ENCODE results near the gene VPS45. TPM values are rescaled to one million over a fixed set of nuclear protein-coding genes. Genes with fewer than 3 reads are reported as not detected.
"Not testable (repeated sequence)": the region's sequence is repeated elsewhere in the genome, so short reads cannot be mapped to it uniquely, and the experiment has no call there.

VPS45 gene
- total RNA-seq, 2 experiments from 2014 or later, result 22.9 to 23.0 TPM

DNA sequence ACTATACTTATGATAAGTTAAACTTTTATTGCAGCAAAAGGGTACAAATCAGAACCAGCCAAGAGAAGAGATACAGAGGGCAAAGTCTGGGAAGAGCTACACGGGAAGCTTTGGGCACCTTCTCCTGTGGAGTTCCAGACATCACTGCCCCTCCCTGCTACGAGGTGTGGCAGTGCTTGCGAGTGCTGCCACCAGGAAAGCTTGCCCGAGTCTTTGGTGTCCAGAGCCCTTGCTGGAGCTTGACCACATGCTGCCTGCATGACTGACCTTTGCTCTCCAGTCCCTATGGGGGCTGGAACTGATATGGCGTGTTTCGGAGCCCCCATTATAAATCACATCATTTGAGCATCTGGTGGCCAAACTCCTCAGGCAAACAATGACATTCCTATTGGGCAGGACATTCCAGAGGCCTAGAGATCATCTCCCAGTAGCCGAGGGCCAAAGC is 105.6 kb downstream of the VPS45 start:
- Mint-ChIP-seq H3K4me1 (no peaks in the 10 kb centered on the region), H3K36me3 (no peaks in the 10 kb centered on the region), H3K4me3 (no peak overlapping the region), H3K27me3 (peaks cover 4% of the 10 kb centered on the region), H3K9me3 (no peaks in the 10 kb centered on the region), H3K27ac (no peak overlapping the region)
- no peak for DNase-seq

DNA sequence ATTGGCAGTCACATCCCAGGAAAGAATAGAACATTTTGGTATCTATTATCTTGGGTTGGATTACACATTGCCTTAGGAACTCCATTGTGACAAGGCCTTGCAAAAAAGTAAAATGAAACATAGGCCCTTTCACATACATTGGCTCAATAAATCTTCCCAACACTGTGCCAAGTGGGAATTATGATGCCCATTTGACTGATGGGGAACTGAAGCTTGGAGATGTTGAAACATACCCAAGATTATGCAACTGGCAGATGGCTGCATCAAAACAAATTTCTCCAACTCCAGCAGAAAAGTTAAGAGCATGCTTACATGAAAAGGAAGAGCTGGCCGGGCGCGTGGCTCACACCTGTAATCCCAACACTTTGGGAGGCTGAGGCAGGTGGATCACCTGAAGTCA is 109.0 kb downstream of the VPS45 start:
- Mint-ChIP-seq H3K27ac (no peak overlapping the region), H3K4me3 (no peak overlapping the region), H3K9me3 (no peaks in the 10 kb centered on the region), H3K4me1 (no peaks in the 10 kb centered on the region), H3K36me3 (no peaks in the 10 kb centered on the region), H3K27me3 (peaks cover 4% of the 10 kb centered on the region)
- DNase-seq, result no peak

DNA sequence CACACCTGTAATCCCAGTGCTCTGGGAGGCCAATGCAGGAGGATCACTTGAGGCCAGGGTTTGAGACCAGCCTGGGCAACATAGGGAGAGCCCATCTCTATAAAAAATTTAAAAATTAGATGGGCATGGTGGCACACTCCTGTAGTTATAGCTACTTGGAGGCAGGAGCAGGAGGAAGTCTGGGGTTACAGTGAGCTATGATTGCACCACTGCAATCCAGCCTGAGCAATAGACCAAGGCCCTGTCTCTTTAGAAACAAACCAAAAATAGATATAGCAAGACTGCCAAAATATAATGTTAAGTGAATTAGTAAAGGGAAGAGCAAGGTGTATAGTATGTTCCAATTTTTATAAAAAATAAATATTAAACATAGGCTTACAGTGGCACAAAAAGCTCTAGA is 111.0 kb downstream of the VPS45 start:
- H3K27ac Mint-ChIP-seq, result no peak overlapping the region
- H3K9me3 Mint-ChIP-seq, result no peaks in the 10 kb centered on the region
- no peaks in the 10 kb centered on the region for H3K36me3 Mint-ChIP-seq
- no peak overlapping the region for H3K4me3 Mint-ChIP-seq
- no peak for DNase-seq
- no peaks in the 10 kb centered on the region for H3K4me1 Mint-ChIP-seq
- peaks cover 4% of the 10 kb centered on the region for H3K27me3 Mint-ChIP-seq

- Mint-ChIP-seq H3K27ac (no peak overlapping the region), H3K27me3 (peaks cover 4% of the 10 kb centered on the region), H3K4me1 (no peaks in the 10 kb centered on the region), H3K9me3 (no peaks in the 10 kb centered on the region), H3K36me3 (no peaks in the 10 kb centered on the region), H3K4me3 (no peak overlapping the region)
- no peak for DNase-seq
Measured at GRCh38 chr1:150179867-150180266, 112.3 kb downstream of the VPS45 start.

- H3K36me3 Mint-ChIP-seq, result no peaks in the 10 kb centered on the region
- H3K9me3 Mint-ChIP-seq, result no peaks in the 10 kb centered on the region
- no peaks in the 10 kb centered on the region for H3K4me1 Mint-ChIP-seq
- DNase-seq, result no peak
- peaks cover 4% of the 10 kb centered on the region for H3K27me3 Mint-ChIP-seq
- H3K4me3 Mint-ChIP-seq, result no peak overlapping the region
- no peak overlapping the region for H3K27ac Mint-ChIP-seq
Measured at GRCh38 chr1:150180474-150180873, 112.9 kb downstream of the VPS45 start.

GRCh38 chr1:150182247-150182646 is 114.7 kb downstream of the VPS45 start:
- Mint-ChIP-seq H3K36me3 (no peaks in the 10 kb centered on the region), H3K27me3 (peaks cover 4% of the 10 kb centered on the region), H3K4me1 (peaks cover 5% of the 10 kb centered on the region), H3K9me3 (no peaks in the 10 kb centered on the region), H3K27ac (no peak overlapping the region), H3K4me3 (no peak overlapping the region)
- DNase-seq, result no peak

GRCh38 chr1:150183061-150183460 is 115.5 kb downstream of the VPS45 start:
- H3K4me1 Mint-ChIP-seq, result peaks cover 9% of the 10 kb centered on the region
- no peaks in the 10 kb centered on the region for H3K36me3 Mint-ChIP-seq
- H3K27ac Mint-ChIP-seq, result no peak overlapping the region
- no peaks in the 10 kb centered on the region for H3K9me3 Mint-ChIP-seq
- H3K27me3 Mint-ChIP-seq, result no peaks in the 10 kb centered on the region
- H3K4me3 Mint-ChIP-seq, result no peak overlapping the region
- DNase-seq, result no peak

- Mint-ChIP-seq H3K4me3 (no peak overlapping the region), H3K27ac (no peak overlapping the region), H3K9me3 (no peaks in the 10 kb centered on the region), H3K36me3 (no peaks in the 10 kb centered on the region), H3K27me3 (no peaks in the 10 kb centered on the region), H3K4me1 (peaks cover 9% of the 10 kb centered on the region)
- DNase-seq, result no peak
Measured at GRCh38 chr1:150185481-150185880, 117.9 kb downstream of the VPS45 start.

GRCh38 chr1:150186438-150186788 is 118.8 kb downstream of the VPS45 start:
- not testable (repeated sequence) for H3K27me3 Mint-ChIP-seq, DNase-seq, H3K36me3 Mint-ChIP-seq, H3K9me3 Mint-ChIP-seq, H3K4me1 Mint-ChIP-seq, H3K27ac Mint-ChIP-seq, H3K4me3 Mint-ChIP-seq

DNA sequence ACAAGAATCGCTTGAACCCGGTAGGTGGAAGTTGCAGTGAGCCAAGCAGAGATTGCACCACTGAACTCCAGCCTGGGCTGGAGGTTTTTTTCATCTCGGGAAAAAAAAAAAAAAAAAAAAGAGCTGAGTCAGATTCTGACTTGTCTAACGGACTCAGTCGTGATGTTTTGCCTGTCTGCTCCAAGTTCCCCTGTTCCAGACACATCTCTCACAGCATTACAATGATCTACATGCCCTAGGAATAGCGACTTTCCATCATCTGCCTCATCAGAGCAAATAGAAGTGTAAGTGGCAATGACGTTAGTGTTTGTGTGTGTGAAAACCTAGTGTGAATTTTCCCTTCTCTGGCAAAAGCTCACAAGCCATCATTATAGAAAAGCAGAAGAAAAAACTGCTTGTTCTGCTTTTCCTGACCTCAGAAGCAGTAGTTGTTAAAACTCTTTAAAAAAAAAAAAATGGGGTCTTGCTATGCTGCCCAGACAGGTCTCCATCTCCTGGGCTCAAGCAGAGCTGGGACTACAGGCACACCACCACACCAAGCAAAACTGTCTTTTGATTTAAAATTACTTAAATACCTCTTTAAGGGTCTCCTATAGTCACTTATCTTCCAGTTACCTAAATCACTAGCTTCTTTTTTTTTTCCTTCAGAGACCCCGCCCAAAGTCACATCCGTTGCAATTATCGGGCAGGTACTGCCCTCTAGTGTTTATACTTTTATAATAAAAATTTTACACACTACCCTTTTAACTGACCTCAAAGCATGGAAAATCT is 119.4 kb downstream of the VPS45 start:
- no peaks in the 10 kb centered on the region for H3K27me3 Mint-ChIP-seq
- H3K27ac Mint-ChIP-seq, result no peak overlapping the region
- no peaks in the 10 kb centered on the region for H3K36me3 Mint-ChIP-seq
- H3K4me3 Mint-ChIP-seq, result no peak overlapping the region
- no peaks in the 10 kb centered on the region for H3K9me3 Mint-ChIP-seq
- peaks cover 9% of the 10 kb centered on the region for H3K4me1 Mint-ChIP-seq
- DNase-seq, result peak; percentile 7

DNA sequence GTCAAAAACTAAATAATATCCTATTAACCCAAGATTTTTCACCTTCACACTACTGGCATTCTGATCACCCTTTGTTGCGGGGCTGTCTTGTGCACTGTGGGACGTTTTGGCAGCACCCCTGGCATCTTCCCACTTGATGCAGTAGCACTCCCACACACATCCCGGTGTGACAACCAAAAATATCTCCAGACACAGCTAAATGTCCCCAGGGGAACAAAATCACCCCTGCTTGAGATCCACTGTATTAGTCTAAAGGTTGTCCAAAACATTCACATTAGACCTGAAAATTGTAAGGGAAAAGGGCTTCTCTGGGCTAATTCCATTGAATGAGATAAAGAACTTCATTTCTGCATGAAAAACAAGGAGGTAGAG is 120.0 kb downstream of the VPS45 start:
- H3K4me1 Mint-ChIP-seq, result peaks cover 9% of the 10 kb centered on the region
- H3K4me3 Mint-ChIP-seq, result no peak overlapping the region
- no peak for DNase-seq
- H3K27me3 Mint-ChIP-seq, result no peaks in the 10 kb centered on the region
- H3K9me3 Mint-ChIP-seq, result no peaks in the 10 kb centered on the region
- H3K27ac Mint-ChIP-seq, result no peak overlapping the region
- H3K36me3 Mint-ChIP-seq, result no peaks in the 10 kb centered on the region

DNA sequence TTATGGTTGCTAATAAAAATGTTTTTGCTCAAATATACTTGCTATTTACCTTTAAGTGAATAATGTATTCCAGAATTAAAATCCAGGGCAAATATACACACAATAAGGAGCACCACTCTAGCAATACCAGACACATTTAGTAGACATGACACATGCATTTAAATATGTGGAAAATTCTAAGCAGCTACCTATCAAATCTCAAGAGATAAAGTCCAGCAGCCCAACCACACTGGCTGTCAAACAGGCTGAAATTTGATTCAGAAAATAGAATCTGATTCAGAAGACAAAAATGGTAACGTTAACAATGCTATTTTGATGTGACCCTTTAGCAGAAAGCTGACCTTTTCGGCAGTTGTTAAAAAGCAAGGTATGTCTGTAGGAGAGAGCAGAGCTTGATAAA is 124.4 kb downstream of the VPS45 start:
- peaks cover 7% of the 10 kb centered on the region for H3K4me1 Mint-ChIP-seq
- no peak overlapping the region for H3K27ac Mint-ChIP-seq
- DNase-seq, result no peak
- H3K27me3 Mint-ChIP-seq, result no peaks in the 10 kb centered on the region
- no peaks in the 10 kb centered on the region for H3K9me3 Mint-ChIP-seq
- H3K36me3 Mint-ChIP-seq, result no peaks in the 10 kb centered on the region
- no peak overlapping the region for H3K4me3 Mint-ChIP-seq

DNA sequence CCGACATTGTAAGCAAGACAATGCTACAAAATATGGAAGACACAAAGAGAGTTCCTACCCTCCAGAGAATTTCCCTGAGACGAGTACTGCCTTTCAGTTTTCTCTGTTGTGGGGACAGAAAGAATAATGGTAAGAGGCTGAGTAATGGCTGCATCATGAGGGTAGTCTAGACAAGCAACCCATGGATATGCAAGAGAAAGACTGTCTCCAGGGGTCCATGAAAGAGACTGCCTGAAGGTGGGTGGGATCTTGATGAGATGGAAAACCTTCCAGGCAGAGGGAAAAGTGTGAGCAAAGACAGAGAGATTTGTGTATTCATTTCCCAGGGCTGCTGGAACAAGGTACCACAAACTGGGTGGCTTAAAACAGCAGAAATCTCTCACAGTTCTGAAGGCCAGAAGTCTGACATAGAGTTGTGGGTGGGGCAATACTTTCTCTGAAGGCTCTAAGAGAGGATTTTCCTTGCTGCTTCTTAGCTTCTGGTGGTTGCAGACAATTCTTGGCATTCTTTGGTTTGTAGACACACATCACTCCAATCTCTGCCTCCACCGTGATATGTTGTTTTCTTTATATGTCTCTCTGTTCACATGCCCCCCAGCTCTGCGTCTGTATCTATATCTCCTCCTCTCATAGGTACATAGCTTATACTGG is 126.9 kb downstream of the VPS45 start:
- Mint-ChIP-seq H3K4me1 (no peaks in the 10 kb centered on the region), H3K36me3 (no peaks in the 10 kb centered on the region), H3K27ac (no peak overlapping the region), H3K9me3 (no peaks in the 10 kb centered on the region), H3K4me3 (no peak overlapping the region), H3K27me3 (no peaks in the 10 kb centered on the region)
- DNase-seq, result no peak
